HG03354 (cell line): ENCODE measurements around the gene ZNF532.

Experiments used
- ATAC-seq: cut with Tn5 transposase; IDR thresholded peaks from one replicate; pipeline ENCODE4 v1.9.1; 2021; ENCODE audit warnings: mild to moderate bottlenecking; ENCODE audit not compliant: unreplicated experiment, poor library complexity, severe bottlenecking

ZNF532 gene

GRCh38 chr18:58995663-58996062 lies 131.0 kb downstream of the ZNF532 start:
- ATAC-seq, result no peak

GRCh38 chr18:58996131-58996641 lies 131.5 kb downstream of the ZNF532 start:
- no peak for ATAC-seq

- no peak for ATAC-seq
Measured at GRCh38 chr18:58996696-58997095, 132.0 kb downstream of the ZNF532 start.

- ATAC-seq, result no peak
Measured at GRCh38 chr18:58997811-58998337, 133.2 kb downstream of the ZNF532 start.

- no peak for ATAC-seq
Measured at GRCh38 chr18:58998401-58999203, 133.9 kb downstream of the ZNF532 start.

GRCh38 chr18:59001166-59001565 lies 136.5 kb downstream of the ZNF532 start:
- ATAC-seq, result no peak

GRCh38 chr18:59001721-59002120 lies 137.0 kb downstream of the ZNF532 start:
- no peak for ATAC-seq

GRCh38 chr18:59002974-59003594 lies 138.4 kb downstream of the ZNF532 start:
- ATAC-seq, result no peak

- no peak for ATAC-seq
Measured at GRCh38 chr18:59005262-59005661, 140.6 kb downstream of the ZNF532 start.

- ATAC-seq, result no peak
Measured at GRCh38 chr18:59006461-59007067, 141.9 kb downstream of the ZNF532 start.

GRCh38 chr18:59008302-59008974 lies 143.8 kb downstream of the ZNF532 start:
- no peak for ATAC-seq

- ATAC-seq, result no peak
Measured at GRCh38 chr18:59009846-59010245, 145.2 kb downstream of the ZNF532 start.

- no peak for ATAC-seq
Measured at GRCh38 chr18:59011289-59011688, 146.6 kb downstream of the ZNF532 start.

GRCh38 chr18:59011786-59012185 lies 147.1 kb downstream of the ZNF532 start:
- ATAC-seq, result no peak

GRCh38 chr18:59012815-59013705 lies 148.4 kb downstream of the ZNF532 start:
- no peak for ATAC-seq

- ATAC-seq, result no peak
Measured at GRCh38 chr18:59013744-59014143, 149.1 kb downstream of the ZNF532 start.

- no peak for ATAC-seq
Measured at GRCh38 chr18:59015531-59016152, 151.0 kb downstream of the ZNF532 start.

GRCh38 chr18:59021500-59021899 lies 156.8 kb downstream of the ZNF532 start:
- ATAC-seq, result no peak
